Esophagus squamous epithelium (tissue), 5 donors: ENCODE measurements around the gene CREB5. TPM values are rescaled to one million over a fixed set of nuclear protein-coding genes. Genes with fewer than 3 reads are reported as not detected.

ENCODE experiments used
- DNase-seq: peaks from one replicate; lab custom pipeline; 2025; lab: John Stamatoyannopoulos, UW
- H3K27ac ChIP-seq, 4 donors: fragments of 200-600 bp; sonication (generic); one replicate each; pipeline ENCODE4 v1.5.1; 2016 to 2019; ENCODE audit warnings: mild to moderate bottlenecking in 1 of 4
- H3K27me3 ChIP-seq, 4 donors: fragments of 200-600 bp; sonication (generic); 1 replicate in 3 of 4; 2 replicates in 1 of 4; pipeline versions ENCODE4 v1.5.1 to v1.6.0; 2017 to 2021; ENCODE audit warnings: antibody characterized with exemption in 1 of 4
- H3K36me3 ChIP-seq, 3 donors: fragments of 200-600 bp; sonication (generic); one replicate each; pipeline ENCODE4 v1.5.1; 2016 to 2019
- H3K4me1 ChIP-seq, 3 donors: fragments of 200-600 bp; sonication (generic); one replicate each; pipeline ENCODE4 v1.5.1; 2017 to 2019
- H3K4me3 ChIP-seq, 4 donors: fragments of 200-600 bp; sonication (generic); 1 replicate in 3 of 4; 2 replicates in 1 of 4; pipeline ENCODE4 v1.5.1; 2016 to 2019; ENCODE audit warnings: mild to moderate bottlenecking in 2 of 4, moderate library complexity in 1 of 4
- H3K9me3 ChIP-seq, 3 donors: fragments of 200-600 bp; sonication (generic); one replicate each; pipeline ENCODE4 v1.5.1; 2016 to 2019
- POLR2A ChIP-seq, 4 donors: fragments of 450-650 bp; IDR thresholded peaks; one replicate each; pipeline ENCODE4 v1.6.1; 2017; ENCODE audit warnings: antibody characterized with exemption in 4 of 4, mild to moderate bottlenecking in 4 of 4, moderate library complexity in 3 of 4
- WGBS, 2 donors: methylation state at CpG; one replicate each; pipeline ENCODE4 v1.1.5; 2018; 5-methylcytosine and 5-hydroxymethylcytosine counted together
- intact Hi-C: fragments of 100-400 bp; cut with DNase I; formaldehyde crosslinking; loops from one replicate; pipeline ENCODE4 v1.15.0; 2022
- total RNA-seq, 4 donors: library from RNA; depleted of rRNA; stranded (reverse); fragments of >200 nt; gene quantifications; one replicate each; pipeline ENCODE4 v1.1.0, GENCODE V29; 2016
- TF ChIP-seq, protein P1 (sequence below), 6 experiments: fragments of 450-650 bp in 4 of 6; fragments of 200-600 bp in 2 of 6; sonication (generic) in 2 of 6; IDR thresholded peaks; one replicate each; pipeline ENCODE4 v1.5.1; 2016 to 2019; ENCODE audit warnings: antibody characterized with exemption in 6 of 6, mild to moderate bottlenecking in 4 of 6, moderate library complexity in 4 of 6
- donor health status: DM: yes; HTN: yes; CAD: no.

Gene CREB5
- total RNA-seq, 4 donors from 2014 or later = 0.30 to 5.0 (median 2.2) TPM

DNA sequence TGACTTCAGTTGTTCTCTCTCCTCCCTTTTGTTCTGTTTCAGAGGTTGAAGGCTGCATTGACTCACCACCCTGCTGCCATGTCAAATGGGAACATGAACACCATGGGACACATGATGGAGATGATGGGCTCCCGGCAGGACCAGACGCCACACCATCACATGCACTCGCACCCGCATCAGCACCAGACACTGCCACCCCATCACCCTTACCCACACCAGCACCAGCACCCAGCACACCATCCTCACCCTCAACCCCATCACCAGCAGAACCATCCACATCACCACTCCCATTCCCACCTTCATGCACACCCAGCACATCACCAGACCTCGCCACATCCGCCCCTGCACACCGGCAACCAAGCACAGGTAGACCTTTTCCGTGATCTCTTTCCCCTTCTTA is 391.8 kb downstream of the CREB5 start:
- WGBS, 2 donors = 92 to 98% methylated on average over 8 of the region's 8 CpGs
- TF ChIP-seq POLR2A (IDR thresholded peaks at IDR 0.05) = no peak
- TF ChIP-seq, protein P1, sequence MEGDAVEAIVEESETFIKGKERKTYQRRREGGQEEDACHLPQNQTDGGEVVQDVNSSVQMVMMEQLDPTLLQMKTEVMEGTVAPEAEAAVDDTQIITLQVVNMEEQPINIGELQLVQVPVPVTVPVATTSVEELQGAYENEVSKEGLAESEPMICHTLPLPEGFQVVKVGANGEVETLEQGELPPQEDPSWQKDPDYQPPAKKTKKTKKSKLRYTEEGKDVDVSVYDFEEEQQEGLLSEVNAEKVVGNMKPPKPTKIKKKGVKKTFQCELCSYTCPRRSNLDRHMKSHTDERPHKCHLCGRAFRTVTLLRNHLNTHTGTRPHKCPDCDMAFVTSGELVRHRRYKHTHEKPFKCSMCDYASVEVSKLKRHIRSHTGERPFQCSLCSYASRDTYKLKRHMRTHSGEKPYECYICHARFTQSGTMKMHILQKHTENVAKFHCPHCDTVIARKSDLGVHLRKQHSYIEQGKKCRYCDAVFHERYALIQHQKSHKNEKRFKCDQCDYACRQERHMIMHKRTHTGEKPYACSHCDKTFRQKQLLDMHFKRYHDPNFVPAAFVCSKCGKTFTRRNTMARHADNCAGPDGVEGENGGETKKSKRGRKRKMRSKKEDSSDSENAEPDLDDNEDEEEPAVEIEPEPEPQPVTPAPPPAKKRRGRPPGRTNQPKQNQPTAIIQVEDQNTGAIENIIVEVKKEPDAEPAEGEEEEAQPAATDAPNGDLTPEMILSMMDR (IDR thresholded peaks at IDR 0.05) = no peak
- no peaks in the 10 kb centered on the region for H3K27me3 ChIP-seq

DNA sequence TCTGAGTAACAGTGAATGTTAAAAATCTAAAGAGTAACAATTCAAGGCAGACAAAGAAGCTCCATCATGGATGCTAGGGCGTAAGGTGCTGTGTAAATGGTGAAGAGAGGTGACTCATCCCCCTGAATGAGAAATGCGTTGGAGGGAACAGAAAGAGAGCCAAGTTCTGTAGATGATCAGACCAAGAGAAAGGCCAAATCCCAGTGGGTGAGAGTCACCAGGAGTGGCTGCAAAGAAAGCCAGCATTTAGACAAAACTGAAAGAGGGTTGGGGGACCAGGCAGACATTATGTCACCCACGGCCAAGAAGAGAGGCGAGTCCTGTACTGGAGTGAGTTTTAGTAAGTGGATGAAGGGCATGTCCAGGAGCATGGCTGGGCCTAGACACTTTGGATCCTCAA is 392.7 kb downstream of the CREB5 start:
- Histone ChIP-seq H3K4me1 (no peaks in the 10 kb centered on the region), H3K27ac (no peak overlapping the region), H3K36me3 (no peaks in the 10 kb centered on the region), H3K27me3 (no peaks in the 10 kb centered on the region), H3K4me3 (no peak overlapping the region), H3K9me3 (no peaks in the 10 kb centered on the region)
- WGBS, 2 donors = 39 to 41% methylated on average over 4 of the region's 4 CpGs
- intact Hi-C loops = no loop called here
- no peak for DNase-seq
- TF ChIP-seq POLR2A (IDR thresholded peaks at IDR 0.05) = no peak
- TF ChIP-seq, protein P1 (IDR thresholded peaks at IDR 0.05) = no peak

More for the DNA sequence above, 391.8 kb downstream of the CREB5 start:
- Histone ChIP-seq H3K4me1 (no peaks in the 10 kb centered on the region), H3K36me3 (no peaks in the 10 kb centered on the region), H3K27ac (no peak overlapping the region), H3K9me3 (no peaks in the 10 kb centered on the region), H3K4me3 (no peak overlapping the region)
- intact Hi-C loops = no loop called here
- no peak for DNase-seq

DNA sequence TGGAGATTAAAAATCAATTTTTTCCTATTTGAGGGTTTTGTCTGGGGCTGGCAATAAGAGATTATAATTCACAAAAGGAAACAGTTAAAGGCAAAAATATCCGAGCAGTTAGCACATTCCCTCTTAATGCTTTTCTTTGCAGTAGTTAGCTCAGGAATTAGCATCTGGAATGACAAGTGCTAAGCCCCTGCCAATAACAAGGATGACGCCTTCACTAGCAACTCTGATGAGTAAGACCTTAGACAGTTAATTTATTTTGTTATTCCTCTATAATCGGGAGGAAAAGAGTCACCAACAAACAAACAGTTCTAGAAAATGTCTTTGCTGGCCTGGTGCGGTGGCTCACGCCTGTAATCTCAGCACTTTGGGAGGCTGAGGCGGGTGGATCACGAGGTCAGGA is 394.5 kb downstream of the CREB5 start:
- 60 to 72% methylated on average over 2 to 7 of the region's 7 CpGs for WGBS, 2 donors
- Histone ChIP-seq H3K4me1 (no peaks in the 10 kb centered on the region), H3K36me3 (no peaks in the 10 kb centered on the region), H3K4me3 (no peak overlapping the region), H3K9me3 (no peaks in the 10 kb centered on the region), H3K27me3 (no peaks in the 10 kb centered on the region), H3K27ac (no peak overlapping the region)
- no peak for TF ChIP-seq POLR2A (IDR thresholded peaks at IDR 0.05)
- TF ChIP-seq, protein P1 (IDR thresholded peaks at IDR 0.05) = no peak
- DNase-seq = no peak
- intact Hi-C loops = no loop called here

DNA sequence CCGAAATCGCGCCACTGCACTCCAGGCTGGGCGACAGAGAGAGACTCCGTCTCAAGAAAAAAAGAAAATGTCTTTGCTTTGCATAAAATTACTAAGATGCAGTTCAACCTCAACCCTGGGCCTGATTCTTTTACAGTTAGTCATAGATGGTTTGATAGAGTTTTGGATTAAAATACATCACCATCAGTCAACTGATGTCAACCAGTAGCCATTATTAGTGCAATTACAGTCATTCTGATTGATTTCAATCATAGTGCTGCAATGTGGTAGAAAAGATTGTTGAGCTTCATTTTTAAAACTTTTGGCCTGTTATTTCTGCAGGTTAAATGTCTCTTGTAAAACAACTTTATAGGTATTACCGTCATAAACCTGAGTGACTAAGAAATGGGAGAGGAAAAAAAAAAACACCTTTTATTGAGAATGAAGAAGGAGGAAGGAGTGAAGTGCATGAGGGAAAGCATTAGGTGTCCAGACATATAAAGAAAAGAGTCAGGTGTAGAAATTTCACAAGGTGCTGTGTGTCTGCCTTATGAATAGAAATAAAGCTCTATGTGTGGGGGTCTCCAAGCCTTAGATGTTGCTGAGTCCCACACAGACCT is 395.2 kb downstream of the CREB5 start:
- Histone ChIP-seq H3K4me1 (no peaks in the 10 kb centered on the region), H3K4me3 (no peak overlapping the region), H3K27me3 (no peaks in the 10 kb centered on the region), H3K27ac (no peak overlapping the region), H3K9me3 (no peaks in the 10 kb centered on the region), H3K36me3 (no peaks in the 10 kb centered on the region)
- no peak for DNase-seq
- intact Hi-C loops = no loop called here
- no peak for TF ChIP-seq POLR2A (IDR thresholded peaks at IDR 0.05)
- TF ChIP-seq, protein P1 (IDR thresholded peaks at IDR 0.05) = no peak
- 95% methylated on average over 6 of the region's 6 CpGs for WGBS, 2 donors

DNA sequence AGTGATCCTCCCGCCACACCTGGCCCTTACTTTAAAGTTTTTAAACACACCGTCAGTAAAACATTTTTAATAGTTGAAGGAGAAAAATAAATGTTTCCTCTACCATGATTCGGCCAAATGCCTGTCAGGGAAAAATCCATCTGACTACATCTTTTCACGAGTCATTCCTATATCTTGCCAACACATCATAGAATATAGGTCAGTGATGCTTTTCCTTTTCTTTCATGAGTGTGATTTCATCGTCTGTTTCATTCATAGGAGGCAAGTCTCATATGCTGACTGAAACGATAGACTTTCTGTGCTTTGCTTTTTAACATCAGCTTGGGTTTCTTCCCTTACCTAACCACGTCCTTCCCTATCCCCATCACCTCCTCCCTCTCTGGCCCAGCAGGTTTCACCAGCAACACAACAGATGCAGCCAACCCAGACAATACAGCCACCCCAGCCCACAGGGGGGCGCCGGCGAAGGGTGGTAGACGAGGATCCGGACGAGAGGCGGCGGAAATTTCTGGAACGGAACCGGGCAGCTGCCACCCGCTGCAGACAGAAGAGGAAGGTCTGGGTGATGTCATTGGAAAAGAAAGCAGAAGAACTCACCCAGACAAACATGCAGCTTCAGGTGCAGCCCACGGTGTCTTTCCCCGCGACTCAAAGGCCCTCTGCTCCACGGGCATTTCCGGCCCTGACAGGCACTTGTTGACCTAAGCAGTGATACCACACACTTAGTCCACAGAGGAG is 396.6 kb downstream of the CREB5 start:
- H3K36me3 ChIP-seq = no peaks in the 10 kb centered on the region
- peaks cover 0 to 8% (median 6%) of the 10 kb centered on the region in 3 donors for H3K4me1 ChIP-seq
- H3K4me3 ChIP-seq = no peak overlapping the region
- WGBS, 2 donors = 77 to 79% methylated on average over 12 to 21 of the region's 23 CpGs
- peak; percentile 2 for DNase-seq
- H3K27ac ChIP-seq = no peak overlapping the region
- no peaks in the 10 kb centered on the region for H3K27me3 ChIP-seq
- H3K9me3 ChIP-seq = no peaks in the 10 kb centered on the region
- intact Hi-C loops = no loop called here
- no peak for TF ChIP-seq POLR2A (IDR thresholded peaks at IDR 0.05)
- TF ChIP-seq, protein P1 (IDR thresholded peaks at IDR 0.05) = no peak
